ENCODE measurements around the gene DHDH.

DHDH gene

GRCh38 chr19:48989701-48990291 lies 56.3 kb downstream of the DHDH start:
- H3K9me3 ChIP-seq (ENCODE audit: insufficient read depth, low read length, severe bottlenecking), result no peaks in the 10 kb centered on the region
- peaks cover 3% of the 10 kb centered on the region for H4K20me1 ChIP-seq (ENCODE audit: insufficient read depth, low read length)

GRCh38 chr19:48990400-48990799 lies 56.9 kb downstream of the DHDH start:
- H3K4me1 ChIP-seq (ENCODE audit: insufficient read depth, low read length), result peaks cover 35% of the 10 kb centered on the region
- no peak for TF ChIP-seq EZH2 (IDR thresholded peaks at IDR 0.05; ENCODE audit: borderline replicate concordance, low read depth, low read length, severe bottlenecking)
- no peak for TF ChIP-seq CTCF (IDR thresholded peaks at IDR 0.05; ENCODE audit: borderline replicate concordance, extremely low read depth, low read length, poor library complexity, severe bottlenecking)
- H3K4me2 ChIP-seq (ENCODE audit: insufficient read depth, low read length), result 0 out of 2 replicates have a peak overlapping the region, but pooled peaks have one; percentile 88

More at GRCh38 chr19:48989701-48990291, 56.3 kb downstream of the DHDH start:
- ATAC-seq (ENCODE audit: insufficient read depth, low read depth) (no peak), DNase-seq (no peak)
- Histone ChIP-seq H3K4me2 (ENCODE audit: insufficient read depth, low read length) (no peak overlapping the region), H2AFZ (ENCODE audit: low read depth, low read length) (no peak overlapping the region), H3K4me1 (ENCODE audit: insufficient read depth, low read length) (peaks cover 29% of the 10 kb centered on the region), H3K4me3 (ENCODE audit: low read depth in 1 of 2, low read length in 2 of 2) (no peak overlapping the region), H3K79me2 (ENCODE audit: insufficient read depth, low read length) (peaks cover 38% of the 10 kb centered on the region), H3K27me3 (ENCODE audit: insufficient read depth, low read length, poor library complexity) (no peaks in the 10 kb centered on the region), H3K36me3 (ENCODE audit: insufficient read depth, low read length) (peaks cover 45% of the 10 kb centered on the region), H3K27ac (ENCODE audit: low read length) (no peak overlapping the region), H3K9ac (ENCODE audit: low read depth, low read length) (no peak overlapping the region)
- TF ChIP-seq CTCF (IDR thresholded peaks at IDR 0.05; ENCODE audit: borderline replicate concordance, extremely low read depth, low read length, poor library complexity, severe bottlenecking) (no peak), EZH2 (IDR thresholded peaks at IDR 0.05; ENCODE audit: borderline replicate concordance, low read depth, low read length, severe bottlenecking) (no peak)

GRCh38 chr19:48991011-48991609 lies 57.6 kb downstream of the DHDH start:
- H3K4me3 ChIP-seq (ENCODE audit: low read depth in 1 of 2, low read length in 2 of 2), result peak overlapping the region in 1 of 2 experiments; percentile 98; a peak in 2 of 4 replicates
- TF ChIP-seq EZH2 (IDR thresholded peaks at IDR 0.05; ENCODE audit: borderline replicate concordance, low read depth, low read length, severe bottlenecking) (no peak), CTCF (IDR thresholded peaks at IDR 0.05; ENCODE audit: borderline replicate concordance, extremely low read depth, low read length, poor library complexity, severe bottlenecking) (no peak)
- H4K20me1 ChIP-seq (ENCODE audit: insufficient read depth, low read length), result peaks cover 10% of the 10 kb centered on the region
- no peak for DNase-seq
- peak overlapping the region; percentile 93; the same call in 1 of the 2 replicates for H3K27ac ChIP-seq (ENCODE audit: low read length)
- H3K4me1 ChIP-seq (ENCODE audit: insufficient read depth, low read length), result peaks cover 37% of the 10 kb centered on the region
- peaks cover 31% of the 10 kb centered on the region for H3K36me3 ChIP-seq (ENCODE audit: insufficient read depth, low read length)
- no peak for ATAC-seq (ENCODE audit: insufficient read depth, low read depth)
- no peak overlapping the region for H2AFZ ChIP-seq (ENCODE audit: low read depth, low read length)
- H3K9me3 ChIP-seq (ENCODE audit: insufficient read depth, low read length, severe bottlenecking), result no peaks in the 10 kb centered on the region
- H3K4me2 ChIP-seq (ENCODE audit: insufficient read depth, low read length), result peak overlapping the region; percentile 88
- peaks cover 52% of the 10 kb centered on the region for H3K79me2 ChIP-seq (ENCODE audit: insufficient read depth, low read length)
- no peaks in the 10 kb centered on the region for H3K27me3 ChIP-seq (ENCODE audit: insufficient read depth, low read length, poor library complexity)
- H3K9ac ChIP-seq (ENCODE audit: low read depth, low read length), result peak overlapping the region; percentile 93

More at GRCh38 chr19:48990400-48990799, 56.9 kb downstream of the DHDH start:
- H3K27ac ChIP-seq (ENCODE audit: low read length), result no peak overlapping the region
- ATAC-seq (ENCODE audit: insufficient read depth, low read depth) (no peak), DNase-seq (no peak)
- peaks cover 9% of the 10 kb centered on the region for H4K20me1 ChIP-seq (ENCODE audit: insufficient read depth, low read length)
- no peaks in the 10 kb centered on the region for H3K9me3 ChIP-seq (ENCODE audit: insufficient read depth, low read length, severe bottlenecking)
- H3K36me3 ChIP-seq (ENCODE audit: insufficient read depth, low read length), result peaks cover 39% of the 10 kb centered on the region
- H2AFZ ChIP-seq (ENCODE audit: low read depth, low read length), result no peak overlapping the region
- no peak overlapping the region for H3K4me3 ChIP-seq (ENCODE audit: low read depth in 1 of 2, low read length in 2 of 2)
- no peak overlapping the region for H3K9ac ChIP-seq (ENCODE audit: low read depth, low read length)
- H3K27me3 ChIP-seq (ENCODE audit: insufficient read depth, low read length, poor library complexity), result no peaks in the 10 kb centered on the region
- H3K79me2 ChIP-seq (ENCODE audit: insufficient read depth, low read length), result peaks cover 44% of the 10 kb centered on the region

All from DND-41 (cell line).